GM18505 (cell line): Measurements from ENCODE around the gene SLC2A2.

Source experiments
- ATAC-seq: cut with Tn5 transposase; IDR thresholded peaks from one replicate; pipeline ENCODE4 v1.9.1; 2021; ENCODE audit not compliant: unreplicated experiment
- POLR2A ChIP-seq: IDR thresholded peaks from 4 replicates; pipeline ENCODE4 v1.6.1; 2011; ENCODE audit warnings: borderline replicate concordance; ENCODE audit not compliant: insufficient read depth, insufficient read length; ENCODE audit errors: extremely low read depth

Gene SLC2A2

DNA sequence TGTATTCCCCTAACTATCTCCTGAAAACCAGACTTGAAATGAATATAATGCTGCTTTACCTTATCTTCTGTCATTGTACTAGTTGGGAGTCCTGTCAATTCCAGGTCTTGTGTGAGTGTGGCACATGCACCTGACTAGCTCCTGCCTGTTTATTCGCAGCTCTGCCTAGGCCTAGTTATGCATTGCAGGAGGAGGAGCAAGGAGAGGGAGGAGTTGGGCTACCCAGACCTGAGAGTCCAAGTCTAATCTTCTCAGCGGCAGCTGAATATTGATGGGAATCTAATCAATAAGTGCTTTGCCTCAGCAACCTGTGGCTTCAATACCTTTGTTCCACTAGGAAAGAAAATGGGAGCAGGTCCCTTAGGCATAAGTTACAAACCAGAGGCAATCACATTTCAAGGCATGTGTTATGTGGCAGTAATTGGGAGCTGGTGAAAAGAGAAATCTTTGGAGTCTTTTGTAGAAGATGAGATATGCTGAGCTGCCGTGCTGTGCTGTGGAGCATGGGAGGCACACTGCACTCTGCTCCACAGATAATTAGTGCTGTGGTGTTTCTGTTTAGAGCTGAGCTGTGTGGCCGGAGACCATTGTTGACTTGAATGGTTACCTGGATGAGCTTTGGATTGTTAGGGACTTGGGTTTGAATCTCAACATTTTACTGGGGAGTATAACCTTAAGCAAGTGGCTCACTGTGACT, at the start of gene SLC2A2:
Gene SLC2A2 (minus strand): TSS at position 124 of the 697 bp plus-strand sequence. CDS start 50 bp downstream, at position 74.
- no peak for TF ChIP-seq POLR2A
- ATAC-seq, result no peak

GRCh38 chr3:171072432-171072831, 45.9 kb upstream of the SLC2A2 start:
- TF ChIP-seq POLR2A, result no peak
- no peak for ATAC-seq

- no peak for TF ChIP-seq POLR2A
- no peak for ATAC-seq
Measured at GRCh38 chr3:171068658-171069057, 42.1 kb upstream of the SLC2A2 start.

- ATAC-seq, result no peak
- TF ChIP-seq POLR2A, result no peak
Measured at GRCh38 chr3:171066206-171066605, 39.7 kb upstream of the SLC2A2 start.

DNA sequence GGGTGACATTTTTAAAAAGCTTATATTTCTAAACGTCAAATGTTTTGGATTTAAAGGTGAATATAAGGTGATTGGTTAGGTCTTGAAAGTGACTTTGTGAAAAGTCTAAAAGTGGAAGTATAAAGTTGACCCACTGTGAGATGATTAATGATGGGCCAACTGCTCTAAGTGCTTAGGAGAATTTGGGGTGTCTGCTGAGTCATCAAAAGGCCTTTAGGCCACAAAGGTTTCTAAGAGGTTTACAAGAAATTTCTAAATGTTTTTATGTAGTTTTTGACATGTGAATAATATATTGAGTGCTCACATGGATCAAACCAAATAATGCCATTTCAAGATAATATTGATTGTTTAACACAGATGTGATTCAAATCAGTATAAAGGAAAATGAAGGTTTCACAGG, 39.2 kb upstream of the SLC2A2 start:
- ATAC-seq, result no peak
- no peak for TF ChIP-seq POLR2A

GRCh38 chr3:171064461-171064860, 37.9 kb upstream of the SLC2A2 start:
- ATAC-seq, result no peak
- TF ChIP-seq POLR2A, result no peak

- no peak for TF ChIP-seq POLR2A
- no peak for ATAC-seq
Measured at GRCh38 chr3:171061749-171062148, 35.2 kb upstream of the SLC2A2 start.

GRCh38 chr3:171059978-171060377, 33.5 kb upstream of the SLC2A2 start:
- TF ChIP-seq POLR2A, result no peak
- ATAC-seq, result no peak

- no peak for TF ChIP-seq POLR2A
- no peak for ATAC-seq
Measured at GRCh38 chr3:171058873-171059603, 32.5 kb upstream of the SLC2A2 start.

- TF ChIP-seq POLR2A, result no peak
- no peak for ATAC-seq
Measured at GRCh38 chr3:171058058-171058457, 31.5 kb upstream of the SLC2A2 start.

- no peak for ATAC-seq
- no peak for TF ChIP-seq POLR2A
Measured at GRCh38 chr3:171057072-171057471, 30.6 kb upstream of the SLC2A2 start.

GRCh38 chr3:171056528-171056927, 30.0 kb upstream of the SLC2A2 start:
- no peak for ATAC-seq
- no peak for TF ChIP-seq POLR2A

GRCh38 chr3:171055336-171056178, 29.0 kb upstream of the SLC2A2 start:
- no peak for ATAC-seq
- no peak for TF ChIP-seq POLR2A
